Measurements from ENCODE around the gene EML6.

The EML6 gene

DNA sequence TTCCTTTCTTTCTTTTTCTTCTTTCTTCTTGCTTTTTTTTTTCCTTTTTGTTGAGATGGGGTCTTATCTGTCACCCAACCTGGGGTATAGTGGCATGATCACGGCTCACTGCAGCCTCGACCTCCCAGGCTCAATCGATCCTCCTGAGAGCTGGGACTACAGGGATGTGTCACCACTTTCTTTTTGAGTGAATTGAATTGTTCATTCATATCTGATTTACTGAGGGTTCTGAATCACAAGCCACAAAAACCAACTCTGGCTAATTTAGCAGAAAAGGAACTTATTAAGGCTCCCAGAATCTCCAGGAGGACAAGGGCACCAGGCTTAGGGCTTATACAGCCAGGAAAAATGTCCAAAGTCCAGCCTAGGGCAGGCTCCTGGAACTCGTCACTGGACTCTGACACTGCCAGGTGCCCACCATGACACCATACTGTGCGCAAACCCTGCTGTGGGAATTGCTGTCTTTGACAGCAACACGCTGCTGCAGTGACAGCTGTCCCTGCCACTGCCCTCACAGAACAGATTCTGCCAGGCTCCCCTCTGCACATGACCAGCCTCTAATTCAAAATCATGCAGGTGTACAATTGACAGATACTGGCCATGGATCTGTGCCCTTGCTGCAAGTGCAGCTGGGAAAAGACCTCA is 42.9 kb upstream of the EML6 start:
- H3K4me3 ChIP-seq (ENCODE audit: control insufficient read depth, low read depth, low read length): no peak overlapping the region
- TF ChIP-seq, protein P1, sequence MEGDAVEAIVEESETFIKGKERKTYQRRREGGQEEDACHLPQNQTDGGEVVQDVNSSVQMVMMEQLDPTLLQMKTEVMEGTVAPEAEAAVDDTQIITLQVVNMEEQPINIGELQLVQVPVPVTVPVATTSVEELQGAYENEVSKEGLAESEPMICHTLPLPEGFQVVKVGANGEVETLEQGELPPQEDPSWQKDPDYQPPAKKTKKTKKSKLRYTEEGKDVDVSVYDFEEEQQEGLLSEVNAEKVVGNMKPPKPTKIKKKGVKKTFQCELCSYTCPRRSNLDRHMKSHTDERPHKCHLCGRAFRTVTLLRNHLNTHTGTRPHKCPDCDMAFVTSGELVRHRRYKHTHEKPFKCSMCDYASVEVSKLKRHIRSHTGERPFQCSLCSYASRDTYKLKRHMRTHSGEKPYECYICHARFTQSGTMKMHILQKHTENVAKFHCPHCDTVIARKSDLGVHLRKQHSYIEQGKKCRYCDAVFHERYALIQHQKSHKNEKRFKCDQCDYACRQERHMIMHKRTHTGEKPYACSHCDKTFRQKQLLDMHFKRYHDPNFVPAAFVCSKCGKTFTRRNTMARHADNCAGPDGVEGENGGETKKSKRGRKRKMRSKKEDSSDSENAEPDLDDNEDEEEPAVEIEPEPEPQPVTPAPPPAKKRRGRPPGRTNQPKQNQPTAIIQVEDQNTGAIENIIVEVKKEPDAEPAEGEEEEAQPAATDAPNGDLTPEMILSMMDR (conservative IDR thresholded peaks at IDR 0.05; ENCODE audit: control insufficient read depth, insufficient read depth, low read depth, low read length): no peak
- DNase-seq (ENCODE audit: low read depth): peak; percentile 37

DNA sequence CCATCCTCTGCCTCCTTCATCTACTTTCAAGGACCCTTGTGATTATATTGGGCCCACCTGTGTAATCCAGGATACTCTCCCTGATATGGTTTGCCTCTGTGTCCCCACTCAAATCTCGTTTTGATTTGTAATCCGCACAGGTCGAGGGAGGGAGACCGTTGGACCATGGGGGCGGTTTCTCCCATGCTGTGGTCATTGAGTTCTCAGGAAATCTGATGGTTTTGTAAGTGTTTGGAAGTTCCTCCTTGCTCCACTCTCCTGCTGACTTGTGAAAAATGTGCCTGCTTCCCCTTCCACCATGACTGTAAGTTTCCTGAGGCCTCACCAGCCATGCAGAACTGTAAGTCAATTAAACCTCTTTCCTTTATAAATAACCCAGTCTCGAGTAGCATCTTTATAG is 42.0 kb upstream of the EML6 start:
- H3K4me3 ChIP-seq (ENCODE audit: control insufficient read depth, low read depth, low read length): no peak overlapping the region
- TF ChIP-seq, protein P1 (conservative IDR thresholded peaks at IDR 0.05; ENCODE audit: control insufficient read depth, insufficient read depth, low read depth, low read length): no peak
- DNase-seq (ENCODE audit: low read depth): no peak

DNA sequence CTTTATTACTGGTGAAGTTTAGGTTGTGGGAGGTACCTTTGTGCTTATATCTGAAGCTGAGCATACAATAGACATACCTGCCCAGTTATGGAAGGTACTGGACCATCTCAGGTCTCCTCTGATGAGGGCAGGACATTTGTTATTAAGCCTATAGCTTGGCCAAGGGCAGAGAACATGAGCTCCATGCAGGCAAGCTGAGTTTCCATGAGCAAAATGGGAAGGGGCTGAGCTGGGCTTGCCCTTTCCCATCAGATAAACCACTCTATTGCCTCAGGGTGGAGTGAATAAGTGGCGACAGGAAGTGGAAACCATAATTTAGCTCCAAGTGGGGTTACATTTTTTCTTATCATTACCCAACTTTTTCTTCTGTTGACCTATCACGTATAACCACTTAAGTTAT is 39.9 kb upstream of the EML6 start:
- no peak overlapping the region for H3K4me3 ChIP-seq (ENCODE audit: control insufficient read depth, low read depth, low read length)
- TF ChIP-seq, protein P1 (conservative IDR thresholded peaks at IDR 0.05; ENCODE audit: control insufficient read depth, insufficient read depth, low read depth, low read length): no peak
- no peak for DNase-seq (ENCODE audit: low read depth)

DNA sequence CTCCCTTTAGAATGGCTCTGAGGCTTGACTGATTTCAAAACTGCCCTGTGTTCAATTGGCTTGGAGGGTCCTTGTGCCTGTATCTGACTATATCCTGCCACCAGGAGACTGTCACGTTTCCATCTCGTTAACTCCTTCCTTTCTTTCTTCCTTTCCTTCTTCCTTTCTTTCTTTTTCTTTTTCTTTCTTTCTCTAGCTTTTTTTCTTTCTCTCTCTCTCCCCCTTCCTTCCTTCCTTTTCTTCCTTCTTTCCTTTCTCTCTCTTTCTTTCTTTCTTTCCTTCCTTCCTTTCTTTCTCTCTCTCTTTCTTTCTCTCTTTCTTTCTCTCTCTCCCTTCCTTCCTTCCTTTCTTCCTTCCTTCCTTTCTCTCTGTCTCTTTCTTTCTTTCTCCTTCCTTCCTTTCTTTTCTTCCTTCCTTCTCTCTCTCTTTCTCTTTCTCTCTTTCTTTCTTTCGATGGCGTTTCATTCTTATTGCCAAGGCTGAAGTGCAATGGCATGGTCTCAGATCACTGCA is 38.1 kb upstream of the EML6 start:
- H3K4me3 ChIP-seq (ENCODE audit: control insufficient read depth, low read depth, low read length): no peak overlapping the region
- TF ChIP-seq, protein P1 (conservative IDR thresholded peaks at IDR 0.05; ENCODE audit: control insufficient read depth, insufficient read depth, low read depth, low read length): no peak
- DNase-seq (ENCODE audit: low read depth): no peak

DNA sequence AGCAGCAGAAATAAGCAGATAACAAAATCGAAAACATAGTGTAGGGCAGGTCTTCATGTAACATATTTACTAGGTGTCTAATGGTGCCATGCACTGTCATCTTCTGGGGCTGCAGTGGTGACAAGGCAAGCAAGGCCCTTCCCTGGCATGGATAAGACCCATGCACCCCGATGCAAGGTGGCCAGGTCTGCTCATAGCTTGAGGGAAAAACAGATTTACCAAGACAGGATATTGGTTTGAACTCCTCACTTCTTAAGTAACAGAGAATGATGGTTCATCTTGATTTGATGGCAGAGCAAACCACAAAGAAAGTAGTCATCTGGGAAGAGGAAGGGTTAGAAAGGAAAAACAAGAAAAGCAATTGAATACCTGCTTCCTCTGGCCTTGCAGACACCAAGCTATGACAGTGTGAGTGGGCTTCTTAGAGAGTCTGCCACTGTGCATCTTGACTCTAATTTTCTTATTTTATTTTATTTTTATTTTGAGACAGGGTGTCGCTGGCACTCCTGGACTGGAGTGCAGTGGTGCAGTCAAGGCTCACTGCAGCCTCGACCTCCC is 35.8 kb upstream of the EML6 start:
- no peak for DNase-seq (ENCODE audit: low read depth)
- H3K4me3 ChIP-seq (ENCODE audit: control insufficient read depth, low read depth, low read length): no peak overlapping the region
- TF ChIP-seq, protein P1 (conservative IDR thresholded peaks at IDR 0.05; ENCODE audit: control insufficient read depth, insufficient read depth, low read depth, low read length): no peak

DNA sequence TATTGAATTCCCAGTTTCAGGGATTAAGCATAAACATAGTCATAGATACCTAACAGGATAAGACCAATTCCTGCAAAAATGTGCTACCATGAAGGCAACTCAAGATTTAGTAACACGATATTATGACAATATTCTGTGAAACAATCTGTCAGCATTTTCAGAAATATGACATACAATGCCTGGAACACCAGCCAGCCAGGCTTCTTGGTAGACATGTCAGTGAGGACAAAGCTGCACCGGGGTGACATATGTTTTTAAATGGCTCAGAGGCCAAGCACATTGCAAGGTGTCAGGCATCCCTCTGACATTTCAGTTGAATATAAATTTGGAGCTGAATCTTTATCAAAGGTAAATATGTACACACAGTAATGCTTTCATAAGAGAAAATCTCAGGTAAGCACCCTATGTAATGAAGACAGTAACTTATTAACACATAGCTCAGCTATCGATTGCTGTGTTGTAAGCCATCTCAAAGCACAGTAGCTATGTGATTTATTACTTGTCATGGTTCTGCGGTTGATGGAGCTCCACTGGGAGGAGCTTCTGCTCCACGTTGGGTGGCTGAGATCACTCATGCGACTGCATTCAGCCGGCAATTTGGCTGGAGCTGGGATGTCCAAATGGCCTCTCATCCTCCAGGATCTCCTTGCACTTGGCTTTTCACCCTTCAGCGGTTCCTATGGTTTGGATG is 31.9 kb upstream of the EML6 start:
- TF ChIP-seq, protein P1 (conservative IDR thresholded peaks at IDR 0.05; ENCODE audit: control insufficient read depth, insufficient read depth, low read depth, low read length): no peak
- H3K4me3 ChIP-seq (ENCODE audit: control insufficient read depth, low read depth, low read length): no peak overlapping the region
- no peak for DNase-seq (ENCODE audit: low read depth)

Measured in fibroblast of mammary gland (primary cell).